ENCODE data around the gene CETP.
"Not testable (repeated sequence)": the region's sequence is repeated elsewhere in the genome, so short reads cannot be mapped to it uniquely, and the experiment has no call there.

Gene CETP

GRCh38 chr16:56999409-57000270, 37.9 kb downstream of the CETP start:
- H3K4me3 ChIP-seq (ENCODE audit: low read length), result no peak overlapping the region
- DNase-seq (ENCODE audit: low read depth), result no peak
- no peak for TF ChIP-seq CTCF (conservative IDR thresholded peaks at IDR 0.05; ENCODE audit: low read depth, low read length)

DNA sequence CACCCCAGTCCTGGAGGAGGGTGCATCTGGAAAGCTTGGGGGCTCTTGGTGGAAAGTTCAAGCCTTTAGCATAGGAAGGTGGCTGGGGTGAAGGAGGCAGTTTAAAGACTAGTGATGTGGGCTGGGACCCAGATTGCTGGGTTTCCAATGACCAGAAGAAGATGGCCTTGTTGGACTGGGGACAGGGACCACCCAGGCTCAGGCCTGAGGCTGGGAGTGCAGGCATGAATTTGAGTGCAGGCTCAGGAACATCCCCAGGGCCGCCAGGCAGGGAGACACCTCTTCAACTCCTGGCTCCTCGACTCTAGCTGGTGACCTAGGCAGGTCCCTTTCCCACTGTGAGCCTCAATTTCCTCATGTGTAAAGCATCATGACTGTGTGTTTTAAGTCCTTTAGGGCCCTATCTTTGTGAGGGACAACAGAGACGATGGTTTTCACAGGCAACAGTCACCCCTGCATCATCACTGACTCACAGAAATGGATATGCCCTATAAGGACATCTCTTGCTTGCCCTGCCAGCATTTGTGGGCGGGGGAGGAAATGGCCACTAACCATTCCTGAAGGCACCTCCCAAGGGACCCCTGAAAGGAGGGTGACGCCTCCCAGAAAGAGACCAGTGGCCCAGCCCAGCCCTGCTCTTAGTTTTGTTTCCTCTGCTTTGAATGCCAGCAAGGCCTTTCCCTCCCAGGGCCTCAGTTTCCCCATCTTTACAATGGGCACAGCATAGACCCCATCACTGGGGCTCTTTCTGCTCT, 38.7 kb downstream of the CETP start:
- TF ChIP-seq CTCF (conservative IDR thresholded peaks at IDR 0.05; ENCODE audit: low read depth, low read length), result no peak
- H3K4me3 ChIP-seq (ENCODE audit: low read length), result no peak overlapping the region
- no peak for DNase-seq (ENCODE audit: low read depth)

DNA sequence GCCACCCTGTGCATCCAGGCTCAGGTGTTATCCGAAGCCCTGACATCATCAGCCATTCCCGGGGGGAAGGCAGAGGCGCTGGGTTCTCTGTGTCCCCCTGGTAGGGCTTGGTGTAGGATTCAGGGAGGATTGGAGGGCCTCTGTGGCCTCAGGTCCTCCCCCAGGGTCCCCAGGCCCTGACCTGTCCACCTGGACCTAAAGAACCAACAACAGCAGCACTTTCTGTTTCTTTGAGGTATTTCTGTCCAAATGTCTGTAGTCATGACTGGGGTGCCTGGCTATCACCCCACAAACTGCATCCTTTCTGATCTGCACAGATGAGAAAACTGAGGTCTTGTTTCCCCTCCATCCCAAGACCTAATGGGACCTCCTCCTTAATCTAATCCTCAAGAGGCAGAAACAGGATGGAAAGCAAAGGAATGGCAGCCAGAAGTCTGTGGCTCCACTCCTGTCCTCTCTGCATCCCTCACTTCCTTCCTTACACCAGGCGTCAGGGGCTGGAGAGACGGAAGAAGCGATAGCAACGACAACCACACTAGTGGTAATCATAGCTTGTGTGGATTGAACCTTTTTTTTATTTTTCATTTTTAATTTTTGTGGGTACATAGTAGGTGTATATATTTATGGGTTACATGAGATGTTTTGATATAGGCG, 39.4 kb downstream of the CETP start:
- no peak overlapping the region for H3K4me3 ChIP-seq (ENCODE audit: low read length)
- no peak for DNase-seq (ENCODE audit: low read depth)
- no peak for TF ChIP-seq CTCF (conservative IDR thresholded peaks at IDR 0.05; ENCODE audit: low read depth, low read length)

GRCh38 chr16:57003439-57004386, 42.0 kb downstream of the CETP start:
- no peak for DNase-seq (ENCODE audit: low read depth)
- H3K4me3 ChIP-seq (ENCODE audit: low read length), result no peak overlapping the region
- TF ChIP-seq CTCF (conservative IDR thresholded peaks at IDR 0.05; ENCODE audit: low read depth, low read length), result no peak

- H3K4me3 ChIP-seq (ENCODE audit: low read length), result no peak overlapping the region
- no peak for DNase-seq (ENCODE audit: low read depth)
- no peak for TF ChIP-seq CTCF (conservative IDR thresholded peaks at IDR 0.05; ENCODE audit: low read depth, low read length)
Measured at GRCh38 chr16:57004387-57005250, 42.9 kb downstream of the CETP start.

DNA sequence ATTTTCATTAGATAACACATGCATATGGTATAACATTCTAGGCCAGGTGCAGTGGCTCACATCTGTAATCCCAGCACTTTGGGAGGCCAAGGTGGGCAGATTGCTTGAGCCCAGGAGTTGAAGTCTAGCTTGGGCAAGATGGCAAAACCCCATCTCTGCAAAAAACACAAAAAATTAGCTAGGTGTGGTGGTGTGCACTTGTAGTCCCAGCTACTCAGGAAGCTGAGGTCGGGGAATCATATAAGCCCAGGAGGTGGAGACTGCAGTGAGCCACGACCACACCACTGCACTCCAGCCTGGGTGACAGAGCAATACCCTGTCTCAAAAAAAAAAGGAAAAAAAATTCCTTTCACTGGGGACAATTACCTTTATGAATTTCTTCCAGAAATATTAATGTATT, 43.8 kb downstream of the CETP start:
- not testable (repeated sequence) for DNase-seq (ENCODE audit: low read depth); H3K4me3 ChIP-seq (ENCODE audit: low read length)
